Panc1 (cell line): ENCODE measurements around the gene PTPRJ.

Experiments used
- POLR2AphosphoS5 ChIP-seq: IDR thresholded peaks from 2 replicates; pipeline ENCODE4 v1.6.1; 2012; ENCODE audit warnings: mild to moderate bottlenecking, low read depth, low read length, moderate library complexity
- SIN3A ChIP-seq: IDR thresholded peaks from 2 replicates; pipeline ENCODE4 v1.6.1; 2012; ENCODE audit warnings: low read depth, mild to moderate bottlenecking, low read length, moderate library complexity, borderline replicate concordance; ENCODE audit not compliant: insufficient read depth
- TCF7L2 ChIP-seq: IDR thresholded peaks from 2 replicates; pipeline ENCODE4 v1.6.1; 2011; ENCODE audit warnings: mild to moderate bottlenecking, low read depth, low read length, inconsistent platforms
- TF ChIP-seq, protein P1 (sequence below), 2 experiments: IDR thresholded peaks; 2 replicates each; pipeline ENCODE4 v1.6.1; 2011 to 2012; ENCODE audit warnings: low read depth in 2 of 2, control low read depth in 1 of 2, low read length in 1 of 2, mild to moderate bottlenecking in 1 of 2, moderate library complexity in 1 of 2; ENCODE audit not compliant: insufficient read depth in 1 of 2
- TF ChIP-seq, protein P2 (sequence below): fragments of 450-650 bp; IDR thresholded peaks from 2 replicates; pipeline ENCODE4 v1.5.1; 2017; ENCODE audit warnings: mild to moderate bottlenecking

DNA sequence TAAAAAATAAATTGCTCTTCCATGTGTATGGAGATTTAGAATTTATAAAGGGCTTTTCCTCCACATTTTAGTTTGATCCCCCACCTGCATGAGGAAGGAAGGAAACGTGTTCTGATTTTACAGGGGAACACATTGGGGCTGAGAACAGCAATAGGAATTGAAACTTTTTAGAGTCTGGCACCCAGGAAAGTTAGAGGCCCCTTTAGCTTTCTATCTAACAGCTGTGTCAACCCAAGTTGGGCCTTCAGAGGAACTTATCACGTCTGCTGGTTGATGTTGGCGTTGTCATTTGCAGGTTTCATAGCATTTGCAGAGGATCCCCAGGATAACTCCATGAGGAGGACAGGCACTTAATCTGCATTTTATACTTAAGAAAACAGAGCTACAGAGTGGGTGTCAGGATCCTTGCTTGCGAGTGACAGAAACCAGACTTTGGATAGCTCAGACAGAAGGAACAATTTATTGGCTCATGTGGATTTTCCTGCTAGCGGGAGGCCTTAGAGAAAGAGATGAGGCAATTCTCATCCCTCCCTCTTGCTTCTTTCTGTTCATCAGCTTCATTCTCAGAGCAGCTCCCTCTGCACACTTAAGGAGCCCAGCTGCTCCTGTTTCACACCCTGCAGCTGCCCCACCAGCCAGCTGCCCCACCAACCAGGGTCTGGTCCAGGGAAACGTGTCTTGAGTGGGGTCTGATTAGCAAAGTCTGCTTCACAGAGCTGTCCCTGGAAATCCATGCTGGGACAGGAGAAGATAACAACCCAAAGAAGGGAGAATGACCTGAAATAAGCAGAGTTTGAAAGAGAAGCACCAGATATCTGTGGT is 143.8 kb downstream of the PTPRJ start:
- TF ChIP-seq, protein P1, sequence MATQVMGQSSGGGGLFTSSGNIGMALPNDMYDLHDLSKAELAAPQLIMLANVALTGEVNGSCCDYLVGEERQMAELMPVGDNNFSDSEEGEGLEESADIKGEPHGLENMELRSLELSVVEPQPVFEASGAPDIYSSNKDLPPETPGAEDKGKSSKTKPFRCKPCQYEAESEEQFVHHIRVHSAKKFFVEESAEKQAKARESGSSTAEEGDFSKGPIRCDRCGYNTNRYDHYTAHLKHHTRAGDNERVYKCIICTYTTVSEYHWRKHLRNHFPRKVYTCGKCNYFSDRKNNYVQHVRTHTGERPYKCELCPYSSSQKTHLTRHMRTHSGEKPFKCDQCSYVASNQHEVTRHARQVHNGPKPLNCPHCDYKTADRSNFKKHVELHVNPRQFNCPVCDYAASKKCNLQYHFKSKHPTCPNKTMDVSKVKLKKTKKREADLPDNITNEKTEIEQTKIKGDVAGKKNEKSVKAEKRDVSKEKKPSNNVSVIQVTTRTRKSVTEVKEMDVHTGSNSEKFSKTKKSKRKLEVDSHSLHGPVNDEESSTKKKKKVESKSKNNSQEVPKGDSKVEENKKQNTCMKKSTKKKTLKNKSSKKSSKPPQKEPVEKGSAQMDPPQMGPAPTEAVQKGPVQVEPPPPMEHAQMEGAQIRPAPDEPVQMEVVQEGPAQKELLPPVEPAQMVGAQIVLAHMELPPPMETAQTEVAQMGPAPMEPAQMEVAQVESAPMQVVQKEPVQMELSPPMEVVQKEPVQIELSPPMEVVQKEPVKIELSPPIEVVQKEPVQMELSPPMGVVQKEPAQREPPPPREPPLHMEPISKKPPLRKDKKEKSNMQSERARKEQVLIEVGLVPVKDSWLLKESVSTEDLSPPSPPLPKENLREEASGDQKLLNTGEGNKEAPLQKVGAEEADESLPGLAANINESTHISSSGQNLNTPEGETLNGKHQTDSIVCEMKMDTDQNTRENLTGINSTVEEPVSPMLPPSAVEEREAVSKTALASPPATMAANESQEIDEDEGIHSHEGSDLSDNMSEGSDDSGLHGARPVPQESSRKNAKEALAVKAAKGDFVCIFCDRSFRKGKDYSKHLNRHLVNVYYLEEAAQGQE (IDR thresholded peaks at IDR 0.05; ENCODE audit: insufficient read depth in 1 of 2, low read depth in 2 of 2, low read length in 1 of 2): no peak
- TF ChIP-seq TCF7L2: no peak
- TF ChIP-seq POLR2AphosphoS5: no peak
- TF ChIP-seq, protein P2, sequence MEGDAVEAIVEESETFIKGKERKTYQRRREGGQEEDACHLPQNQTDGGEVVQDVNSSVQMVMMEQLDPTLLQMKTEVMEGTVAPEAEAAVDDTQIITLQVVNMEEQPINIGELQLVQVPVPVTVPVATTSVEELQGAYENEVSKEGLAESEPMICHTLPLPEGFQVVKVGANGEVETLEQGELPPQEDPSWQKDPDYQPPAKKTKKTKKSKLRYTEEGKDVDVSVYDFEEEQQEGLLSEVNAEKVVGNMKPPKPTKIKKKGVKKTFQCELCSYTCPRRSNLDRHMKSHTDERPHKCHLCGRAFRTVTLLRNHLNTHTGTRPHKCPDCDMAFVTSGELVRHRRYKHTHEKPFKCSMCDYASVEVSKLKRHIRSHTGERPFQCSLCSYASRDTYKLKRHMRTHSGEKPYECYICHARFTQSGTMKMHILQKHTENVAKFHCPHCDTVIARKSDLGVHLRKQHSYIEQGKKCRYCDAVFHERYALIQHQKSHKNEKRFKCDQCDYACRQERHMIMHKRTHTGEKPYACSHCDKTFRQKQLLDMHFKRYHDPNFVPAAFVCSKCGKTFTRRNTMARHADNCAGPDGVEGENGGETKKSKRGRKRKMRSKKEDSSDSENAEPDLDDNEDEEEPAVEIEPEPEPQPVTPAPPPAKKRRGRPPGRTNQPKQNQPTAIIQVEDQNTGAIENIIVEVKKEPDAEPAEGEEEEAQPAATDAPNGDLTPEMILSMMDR: no peak
- TF ChIP-seq SIN3A: no peak
